Fibroblast of lung (primary cell): ENCODE measurements around the gene SLC25A1. TPM values are rescaled to one million over a fixed set of nuclear protein-coding genes. Genes with fewer than 3 reads are reported as not detected.
"Not testable (repeated sequence)": the region's sequence is repeated elsewhere in the genome, so short reads cannot be mapped to it uniquely, and the experiment has no call there.

Experiments
- DNase-seq, 2 donors: peaks; one replicate each; pipeline versions ENCODE4 v3.0.0 to v3.0.0-alpha.2; 2010; ENCODE audit warnings: low read depth in 2 of 2
- H2AFZ ChIP-seq: 2 replicates; pipeline ENCODE4 v1.5.1; 2012; ENCODE audit warnings: low read length, control low read depth, inconsistent platforms
- H3K27ac ChIP-seq: 2 replicates; pipeline ENCODE4 v1.5.1; 2011; ENCODE audit warnings: low read length, control low read depth; ENCODE audit not compliant: insufficient read depth
- H3K27me3 ChIP-seq: 2 replicates; pipeline ENCODE4 v1.5.1; 2011; ENCODE audit warnings: mild to moderate bottlenecking, low read length; ENCODE audit not compliant: control insufficient read depth, insufficient read depth
- H3K36me3 ChIP-seq: 2 replicates; pipeline ENCODE4 v1.5.1; 2011; ENCODE audit warnings: low read length; ENCODE audit not compliant: control insufficient read depth, insufficient read depth
- H3K4me1 ChIP-seq: 2 replicates; pipeline ENCODE4 v1.5.1; 2011; ENCODE audit warnings: low read length; ENCODE audit not compliant: control insufficient read depth, insufficient read depth; ENCODE audit errors: extremely low read depth
- H3K4me2 ChIP-seq: 2 replicates; pipeline ENCODE4 v1.5.1; 2011; ENCODE audit warnings: low read length, control low read depth; ENCODE audit not compliant: insufficient read depth; ENCODE audit errors: extremely low read depth
- H3K4me3 ChIP-seq, 4 experiments: fragments of 200-600 bp in 1 of 4; sonication (generic) in 1 of 4; replicated peaks in 1 of 4; 2 replicates each; pipeline ENCODE4 v1.5.1; 2011 to 2016; ENCODE audit warnings: low read length in 4 of 4, low read depth in 3 of 4, mild to moderate bottlenecking in 3 of 4, control low read depth in 2 of 4, inconsistent platforms in 1 of 4, mixed read lengths in 1 of 4; ENCODE audit not compliant: insufficient read depth in 1 of 4; ENCODE audit errors: control extremely low read depth in 1 of 4
- H3K79me2 ChIP-seq: 2 replicates; pipeline ENCODE4 v1.5.1; 2012; ENCODE audit warnings: mild to moderate bottlenecking, low read length, inconsistent platforms; ENCODE audit not compliant: control insufficient read depth, insufficient read depth
- H3K9ac ChIP-seq: 2 replicates; pipeline ENCODE4 v1.5.1; 2011; ENCODE audit warnings: mild to moderate bottlenecking, low read length, control low read depth; ENCODE audit not compliant: insufficient read depth
- H3K9me3 ChIP-seq: 2 replicates; pipeline ENCODE4 v1.5.1; 2012; ENCODE audit warnings: low read depth, low read length; ENCODE audit not compliant: control insufficient read depth, insufficient read depth
- H4K20me1 ChIP-seq: 2 replicates; pipeline ENCODE4 v1.5.1; 2011; ENCODE audit warnings: low read length; ENCODE audit not compliant: control insufficient read depth, insufficient read depth; ENCODE audit errors: extremely low read depth
- EZH2 ChIP-seq: IDR thresholded peaks from 2 replicates; pipeline ENCODE4 v1.5.1; 2012; ENCODE audit warnings: low read length, control low read depth, mild to moderate bottlenecking; ENCODE audit errors: missing control alignments
- polyA plus RNA-seq, 2 donors: library from polyadenylated mRNA; depleted of rRNA in 1 of 2; stranded (reverse) in 1 of 2; unstranded in 1 of 2; fragments of >200 nt; gene quantifications; 2 replicates each; pipeline ENCODE4 v1.2.1, GENCODE V29; 2011 to 2012; ENCODE audit warnings: missing spikeins in 1 of 2
- total RNA-seq: library from RNA; depleted of rRNA; stranded (reverse); fragments of >200 nt; gene quantifications from 2 replicates; pipeline ENCODE4 v1.2.1, GENCODE V29; 2014
- TF ChIP-seq, protein P1 (sequence below), 2 donors: IDR thresholded peaks in 1 of 2; conservative IDR thresholded peaks in 1 of 2; 1 replicate in 1 of 2; 2 replicates in 1 of 2; pipeline ENCODE4 v1.5.1; 2011 to 2012; ENCODE audit warnings: low read length in 2 of 2, control low read depth in 1 of 2, inconsistent platforms in 1 of 2, low read depth in 1 of 2, mild to moderate bottlenecking in 1 of 2

The SLC25A1 gene
- total and polyA plus RNA-seq, 2 donors (not counting 1 experiment from before 2014, with no cell fraction given), result 56.1 to 161 TPM

DNA sequence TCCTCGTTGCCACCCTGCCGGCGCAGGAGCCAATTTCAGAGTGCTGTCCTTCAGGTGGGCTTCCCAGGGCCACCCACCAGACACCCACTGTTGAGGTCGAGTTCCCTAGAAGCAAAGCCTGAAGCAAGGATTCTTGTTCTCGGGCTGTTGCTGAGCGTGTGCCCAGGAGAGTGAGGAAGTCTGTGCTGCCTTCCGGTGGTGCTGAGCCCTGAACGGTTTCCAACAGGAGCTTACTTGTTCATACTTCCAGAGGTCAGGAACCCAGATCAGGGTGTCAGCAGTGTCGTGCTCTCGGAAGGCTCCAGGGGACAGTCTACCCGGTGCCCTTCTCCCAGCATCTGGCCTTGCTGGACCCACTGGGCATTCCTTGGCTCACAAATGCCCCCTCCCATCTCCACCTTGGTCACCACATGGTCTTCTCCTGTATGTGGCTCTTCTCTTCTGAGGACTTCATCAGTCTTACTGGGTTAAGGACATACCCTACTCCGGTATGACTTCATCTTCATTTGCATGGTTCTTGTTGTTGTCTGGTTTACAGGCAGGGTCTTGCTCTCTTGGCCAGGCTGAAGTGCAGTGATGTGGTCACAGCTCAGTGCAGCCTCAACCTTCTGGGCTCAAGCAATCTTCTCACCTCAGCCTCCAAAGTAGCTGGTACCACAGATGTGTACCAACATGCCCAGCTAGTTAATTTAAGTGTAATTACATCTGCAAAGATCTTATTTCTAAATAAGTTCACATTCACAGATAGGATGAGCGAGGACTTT is 11.2 kb downstream of the SLC25A1 start:
- H3K4me1 ChIP-seq, result peaks cover 9% of the 10 kb centered on the region
- no peaks in the 10 kb centered on the region for H3K36me3 ChIP-seq
- no peak overlapping the region for H3K4me2 ChIP-seq
- TF ChIP-seq, protein P1, sequence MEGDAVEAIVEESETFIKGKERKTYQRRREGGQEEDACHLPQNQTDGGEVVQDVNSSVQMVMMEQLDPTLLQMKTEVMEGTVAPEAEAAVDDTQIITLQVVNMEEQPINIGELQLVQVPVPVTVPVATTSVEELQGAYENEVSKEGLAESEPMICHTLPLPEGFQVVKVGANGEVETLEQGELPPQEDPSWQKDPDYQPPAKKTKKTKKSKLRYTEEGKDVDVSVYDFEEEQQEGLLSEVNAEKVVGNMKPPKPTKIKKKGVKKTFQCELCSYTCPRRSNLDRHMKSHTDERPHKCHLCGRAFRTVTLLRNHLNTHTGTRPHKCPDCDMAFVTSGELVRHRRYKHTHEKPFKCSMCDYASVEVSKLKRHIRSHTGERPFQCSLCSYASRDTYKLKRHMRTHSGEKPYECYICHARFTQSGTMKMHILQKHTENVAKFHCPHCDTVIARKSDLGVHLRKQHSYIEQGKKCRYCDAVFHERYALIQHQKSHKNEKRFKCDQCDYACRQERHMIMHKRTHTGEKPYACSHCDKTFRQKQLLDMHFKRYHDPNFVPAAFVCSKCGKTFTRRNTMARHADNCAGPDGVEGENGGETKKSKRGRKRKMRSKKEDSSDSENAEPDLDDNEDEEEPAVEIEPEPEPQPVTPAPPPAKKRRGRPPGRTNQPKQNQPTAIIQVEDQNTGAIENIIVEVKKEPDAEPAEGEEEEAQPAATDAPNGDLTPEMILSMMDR (conservative IDR thresholded peaks at IDR 0.05 in 1 of 2, IDR thresholded peaks at IDR 0.05 in 1 of 2; ENCODE audit: low read depth in 1 of 2, low read length in 2 of 2), result no peak
- no peak for TF ChIP-seq EZH2
- no peaks in the 10 kb centered on the region for H4K20me1 ChIP-seq
- peaks cover 16% of the 10 kb centered on the region for H3K27me3 ChIP-seq
- H3K27ac ChIP-seq, result no peak overlapping the region
- H2AFZ ChIP-seq, result no peak overlapping the region
- peaks cover 8% of the 10 kb centered on the region for H3K79me2 ChIP-seq
- H3K9me3 ChIP-seq, result no peaks in the 10 kb centered on the region
- H3K9ac ChIP-seq, result no peak overlapping the region
- no peak for DNase-seq
- H3K4me3 ChIP-seq, result no peak overlapping the region

DNA sequence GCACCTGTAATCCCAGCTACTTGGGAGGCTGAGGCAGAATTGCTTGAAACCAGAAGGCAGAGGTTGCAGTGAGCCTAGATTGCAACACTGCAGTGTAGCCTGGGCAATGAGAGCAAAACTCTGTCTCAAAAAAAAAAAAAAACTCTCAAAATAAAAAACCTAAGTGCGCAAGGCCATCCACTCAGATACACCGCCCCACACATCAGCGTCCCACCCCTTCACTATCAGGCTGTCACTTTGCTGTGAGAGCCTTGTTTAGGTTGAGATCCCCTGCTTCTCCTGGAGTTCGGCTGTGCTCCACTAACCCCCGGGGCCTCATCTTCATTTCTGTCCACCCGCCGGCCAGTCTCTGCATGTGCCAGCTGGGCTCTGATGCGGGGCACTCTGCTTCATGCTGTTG is 12.1 kb downstream of the SLC25A1 start:
- H3K9ac ChIP-seq, result no peak overlapping the region
- TF ChIP-seq, protein P1 (conservative IDR thresholded peaks at IDR 0.05 in 1 of 2, IDR thresholded peaks at IDR 0.05 in 1 of 2; ENCODE audit: low read depth in 1 of 2, low read length in 2 of 2), result no peak
- no peak for TF ChIP-seq EZH2

DNA sequence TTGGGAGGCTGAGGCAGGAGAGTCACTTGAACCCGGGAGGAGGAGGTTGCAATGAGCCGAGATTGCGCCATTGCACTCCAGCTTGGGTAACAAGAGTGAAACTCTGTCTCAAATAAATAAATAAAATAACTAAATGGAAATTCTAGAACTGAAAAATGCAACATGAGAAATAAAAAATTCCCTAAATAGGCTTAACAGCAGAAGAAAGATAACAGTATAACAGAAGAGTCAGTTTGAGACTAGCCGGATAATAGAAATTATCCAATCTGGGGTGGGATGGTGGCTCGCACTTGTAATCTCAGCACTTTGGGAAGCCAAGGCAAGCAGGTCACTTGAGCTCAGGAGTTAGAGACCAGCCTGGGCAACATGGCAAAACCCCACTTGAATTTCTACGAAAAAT is 14.1 kb downstream of the SLC25A1 start:
- no peaks in the 10 kb centered on the region for H3K4me1 ChIP-seq
- H2AFZ ChIP-seq, result no peak overlapping the region
- TF ChIP-seq EZH2, result no peak
- TF ChIP-seq, protein P1 (conservative IDR thresholded peaks at IDR 0.05 in 1 of 2, IDR thresholded peaks at IDR 0.05 in 1 of 2; ENCODE audit: low read depth in 1 of 2, low read length in 2 of 2), result no peak
- H3K4me2 ChIP-seq, result no peak overlapping the region
- no peaks in the 10 kb centered on the region for H3K36me3 ChIP-seq
- H3K27ac ChIP-seq, result no peak overlapping the region
- no peak overlapping the region for H3K4me3 ChIP-seq
- no peak overlapping the region for H3K9ac ChIP-seq
- H4K20me1 ChIP-seq, result no peaks in the 10 kb centered on the region
- no peak for DNase-seq
- H3K27me3 ChIP-seq, result peaks cover 16% of the 10 kb centered on the region
- no peaks in the 10 kb centered on the region for H3K9me3 ChIP-seq
- no peaks in the 10 kb centered on the region for H3K79me2 ChIP-seq

More for the DNA sequence above, 12.1 kb downstream of the SLC25A1 start:
- DNase-seq, result no peak
- H4K20me1 ChIP-seq, result no peaks in the 10 kb centered on the region
- peaks cover 16% of the 10 kb centered on the region for H3K27me3 ChIP-seq
- no peaks in the 10 kb centered on the region for H3K9me3 ChIP-seq
- H3K4me1 ChIP-seq, result peaks cover 9% of the 10 kb centered on the region
- no peak overlapping the region for H3K4me3 ChIP-seq
- no peaks in the 10 kb centered on the region for H3K79me2 ChIP-seq
- no peaks in the 10 kb centered on the region for H3K36me3 ChIP-seq
- H2AFZ ChIP-seq, result no peak overlapping the region
- H3K27ac ChIP-seq, result no peak overlapping the region
- H3K4me2 ChIP-seq, result no peak overlapping the region

DNA sequence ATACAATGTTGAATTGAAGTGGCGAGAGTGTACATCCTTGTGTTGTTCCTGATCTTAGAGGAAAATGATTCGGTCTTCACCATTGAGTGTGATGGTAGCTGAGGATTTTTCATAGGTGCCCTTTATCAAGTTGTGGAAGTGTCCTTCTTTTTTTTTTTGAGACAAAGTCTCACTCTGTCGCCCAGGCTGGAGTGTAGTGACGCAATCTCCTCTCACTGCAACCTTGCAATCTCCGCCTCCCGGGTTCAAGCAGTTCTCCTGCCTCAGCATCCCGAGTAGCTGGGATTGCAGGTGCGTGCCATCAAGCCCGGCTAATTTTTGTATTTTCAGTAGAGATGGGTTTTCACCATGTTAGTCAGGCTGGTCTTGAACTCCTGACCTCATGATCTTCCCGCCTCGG is 19.9 kb downstream of the SLC25A1 start:
- not testable (repeated sequence) for H3K79me2 ChIP-seq, H3K27me3 ChIP-seq, H4K20me1 ChIP-seq, H3K9me3 ChIP-seq, H3K4me2 ChIP-seq, H3K27ac ChIP-seq, H3K4me1 ChIP-seq, H2AFZ ChIP-seq, H3K36me3 ChIP-seq, DNase-seq, H3K9ac ChIP-seq, H3K4me3 ChIP-seq
